Measurements from ENCODE around the gene FNDC5.

The FNDC5 gene

DNA sequence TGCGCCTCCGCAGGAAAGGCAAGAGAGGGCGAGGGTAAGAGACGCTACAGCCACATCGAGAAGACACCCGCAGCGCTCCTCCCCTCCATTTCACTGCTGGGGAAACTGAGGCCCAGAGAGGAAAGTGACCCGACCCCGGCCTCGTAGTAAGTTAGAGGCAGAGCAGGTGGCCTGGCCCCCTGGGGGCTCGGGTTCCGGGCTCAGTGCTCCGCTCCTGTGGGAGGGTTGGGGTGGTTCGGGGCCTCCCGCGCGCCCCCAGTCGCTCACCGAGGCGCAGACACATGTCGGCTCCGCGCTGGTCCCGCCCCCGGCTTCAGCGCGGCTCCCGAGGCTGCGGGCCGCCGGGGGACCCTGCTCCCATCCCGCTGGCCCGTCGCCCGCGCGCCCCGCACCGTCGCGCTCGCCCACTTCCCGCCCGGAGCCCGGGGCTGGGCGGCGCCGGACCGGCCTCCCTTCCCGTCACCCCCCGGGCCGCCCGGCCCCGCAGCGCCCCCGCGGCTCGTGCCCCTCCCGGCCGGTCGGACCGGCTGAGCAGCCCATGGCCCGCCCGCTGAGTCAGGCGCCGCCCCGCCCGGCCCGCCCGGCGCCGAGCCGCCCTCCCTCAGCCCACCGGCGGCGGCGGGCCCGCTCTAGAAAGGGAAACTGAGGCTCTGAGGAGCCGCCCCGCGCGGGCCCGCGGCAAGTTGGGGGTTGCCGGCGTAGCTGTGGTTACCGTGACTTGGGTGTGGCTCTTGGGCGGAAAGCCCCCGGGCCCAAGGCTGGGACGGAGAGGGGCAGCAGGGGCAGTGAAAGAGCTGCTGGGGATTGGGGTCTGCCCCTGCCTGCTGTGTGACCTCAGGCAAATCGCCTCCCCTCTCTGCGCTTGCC lies 30.5 kb upstream of the FNDC5 start, which contains the start of gene TMEM54:
TSS of gene TMEM54 (minus strand) at position 434 of the 867 bp plus-strand sequence. CDS start at position 283, 151 bp downstream.
- Mint-ChIP-seq H3K27me3 (peaks cover 22% of the 10 kb centered on the region), H3K9me3 (ENCODE audit: low read depth) (no peaks in the 10 kb centered on the region), H3K4me3 (peak within 1 kb of the TSS; percentile 79), H3K4me1 (ENCODE audit: low read depth) (peaks cover 7% of the 10 kb centered on the region), H3K27ac (no peak within 1 kb of the TSS), H3K36me3 (no peaks in the 10 kb centered on the region)

DNA sequence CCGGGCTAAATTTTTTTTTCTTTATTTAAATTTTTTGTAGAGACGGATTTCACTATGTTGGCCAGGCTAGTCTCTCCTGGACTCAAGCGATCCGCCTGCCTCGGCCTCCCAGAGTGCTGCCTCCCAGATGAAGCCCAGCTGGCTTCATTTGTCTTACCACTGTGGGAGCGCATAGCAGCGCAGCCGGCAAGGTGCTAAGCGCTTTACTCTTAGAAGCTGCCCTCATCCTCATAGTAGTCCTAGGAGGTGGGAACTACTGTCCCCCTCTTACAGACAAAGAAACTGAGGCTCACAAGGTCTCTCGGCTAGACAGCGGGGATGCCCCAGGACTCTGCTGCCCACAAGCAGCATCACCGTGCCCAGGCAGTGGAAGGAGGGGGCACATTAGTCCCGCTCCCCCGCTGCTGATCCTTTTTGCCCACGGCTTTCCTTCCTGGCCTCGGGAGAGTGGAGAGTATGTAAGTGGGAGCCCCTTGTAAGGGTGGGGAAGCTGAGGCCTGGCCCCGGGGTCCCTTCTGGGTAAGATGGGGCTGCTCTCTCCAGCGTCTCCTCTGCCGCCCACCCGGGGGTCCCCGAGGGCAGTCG lies 29.8 kb upstream of the FNDC5 start:
- no peaks in the 10 kb centered on the region for H3K9me3 Mint-ChIP-seq (ENCODE audit: low read depth)
- peaks cover 25% of the 10 kb centered on the region for H3K27me3 Mint-ChIP-seq
- no peak overlapping the region for H3K27ac Mint-ChIP-seq

DNA sequence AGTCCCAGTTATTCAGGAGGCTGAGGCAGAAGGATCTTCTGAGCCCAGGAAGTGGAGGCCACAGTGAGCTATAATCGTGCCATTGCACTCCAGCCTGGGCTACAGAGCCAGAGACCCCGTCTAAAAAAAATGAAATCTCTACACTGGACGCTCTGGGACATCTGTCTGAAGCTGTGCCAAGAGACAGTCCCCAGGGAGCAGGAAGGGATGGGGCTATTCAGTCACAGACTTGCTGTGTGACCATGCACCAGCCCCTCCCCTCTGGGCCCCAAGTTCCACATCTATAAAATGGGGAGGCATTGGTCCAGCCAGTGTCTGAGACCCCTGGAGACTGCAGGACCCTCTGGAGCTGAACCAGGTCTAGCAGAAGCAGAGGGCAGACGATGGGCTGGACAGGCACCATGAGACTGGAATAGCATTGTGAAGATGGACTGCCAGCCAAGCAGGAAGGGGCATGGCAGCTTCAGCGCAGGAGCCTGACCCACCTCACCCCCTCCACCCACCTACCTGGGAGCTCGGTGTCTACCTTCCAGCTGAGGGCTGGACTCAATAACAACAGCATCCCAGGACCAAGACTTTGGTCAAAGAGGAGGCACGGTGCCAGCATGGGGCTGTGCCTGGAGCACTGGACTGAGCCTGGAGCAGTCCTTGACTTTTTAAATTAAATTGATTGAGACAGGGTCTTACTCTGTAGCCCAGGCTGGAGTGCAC lies 29.0 kb upstream of the FNDC5 start:
- Mint-ChIP-seq H3K27ac (no peak overlapping the region), H3K36me3 (no peaks in the 10 kb centered on the region), H3K4me1 (ENCODE audit: low read depth) (peaks cover 7% of the 10 kb centered on the region), H3K27me3 (peaks cover 25% of the 10 kb centered on the region), H3K4me3 (peak overlapping the region; percentile 47), H3K9me3 (ENCODE audit: low read depth) (no peaks in the 10 kb centered on the region)

More for the DNA sequence above, 29.8 kb upstream of the FNDC5 start:
- peak overlapping the region; percentile 79 for H3K4me3 Mint-ChIP-seq
- no peaks in the 10 kb centered on the region for H3K36me3 Mint-ChIP-seq
- H3K4me1 Mint-ChIP-seq (ENCODE audit: low read depth): peaks cover 7% of the 10 kb centered on the region

DNA sequence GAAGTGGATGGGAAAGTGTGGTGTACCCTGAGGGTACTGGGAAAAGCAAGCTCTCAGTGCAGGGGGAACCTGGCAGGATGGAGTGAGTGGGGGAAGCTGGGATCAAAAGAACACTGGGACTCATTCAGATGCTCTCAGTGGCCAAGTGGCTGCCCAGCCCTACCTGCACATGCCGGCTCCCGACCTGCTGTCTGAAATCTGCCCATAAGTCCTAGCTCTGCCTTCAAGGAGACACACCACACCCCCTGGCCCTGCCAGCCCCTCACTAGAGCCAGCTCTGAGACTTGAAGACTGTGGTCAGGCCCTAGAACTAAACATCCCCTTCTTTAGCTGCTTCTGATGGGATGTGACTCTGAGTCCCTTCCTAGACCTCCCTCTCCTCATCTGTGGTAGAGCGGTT lies 28.2 kb upstream of the FNDC5 start:
- no peak overlapping the region for H3K4me3 Mint-ChIP-seq
- H3K27ac Mint-ChIP-seq: no peak overlapping the region
- H3K36me3 Mint-ChIP-seq: no peaks in the 10 kb centered on the region
- H3K27me3 Mint-ChIP-seq: peaks cover 25% of the 10 kb centered on the region
- H3K9me3 Mint-ChIP-seq (ENCODE audit: low read depth): no peaks in the 10 kb centered on the region
- H3K4me1 Mint-ChIP-seq (ENCODE audit: low read depth): peaks cover 7% of the 10 kb centered on the region

DNA sequence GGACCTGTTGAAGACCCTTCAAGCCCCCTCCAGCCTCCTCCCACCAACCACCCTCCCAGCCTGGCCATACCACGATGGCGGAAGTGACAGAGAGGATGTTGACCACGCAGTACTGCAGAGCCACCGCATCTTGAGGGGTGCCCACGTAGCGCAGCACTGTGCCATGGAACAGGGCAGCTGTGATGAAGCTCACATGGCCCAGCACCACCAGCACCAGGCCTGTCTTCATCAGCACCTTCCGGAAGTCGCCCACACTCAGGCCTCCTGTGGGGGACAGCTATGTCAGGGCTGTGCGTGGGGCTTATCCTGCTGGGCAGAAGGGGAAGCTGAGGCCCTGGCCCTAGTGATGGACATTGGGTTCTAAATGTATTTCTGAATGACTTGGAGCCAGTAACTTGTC lies 27.3 kb upstream of the FNDC5 start:
- H3K27ac Mint-ChIP-seq: no peak overlapping the region
- H3K4me3 Mint-ChIP-seq: no peak overlapping the region
- H3K9me3 Mint-ChIP-seq (ENCODE audit: low read depth): no peaks in the 10 kb centered on the region
- H3K27me3 Mint-ChIP-seq: peaks cover 25% of the 10 kb centered on the region
- H3K4me1 Mint-ChIP-seq (ENCODE audit: low read depth): peaks cover 7% of the 10 kb centered on the region
- no peaks in the 10 kb centered on the region for H3K36me3 Mint-ChIP-seq

DNA sequence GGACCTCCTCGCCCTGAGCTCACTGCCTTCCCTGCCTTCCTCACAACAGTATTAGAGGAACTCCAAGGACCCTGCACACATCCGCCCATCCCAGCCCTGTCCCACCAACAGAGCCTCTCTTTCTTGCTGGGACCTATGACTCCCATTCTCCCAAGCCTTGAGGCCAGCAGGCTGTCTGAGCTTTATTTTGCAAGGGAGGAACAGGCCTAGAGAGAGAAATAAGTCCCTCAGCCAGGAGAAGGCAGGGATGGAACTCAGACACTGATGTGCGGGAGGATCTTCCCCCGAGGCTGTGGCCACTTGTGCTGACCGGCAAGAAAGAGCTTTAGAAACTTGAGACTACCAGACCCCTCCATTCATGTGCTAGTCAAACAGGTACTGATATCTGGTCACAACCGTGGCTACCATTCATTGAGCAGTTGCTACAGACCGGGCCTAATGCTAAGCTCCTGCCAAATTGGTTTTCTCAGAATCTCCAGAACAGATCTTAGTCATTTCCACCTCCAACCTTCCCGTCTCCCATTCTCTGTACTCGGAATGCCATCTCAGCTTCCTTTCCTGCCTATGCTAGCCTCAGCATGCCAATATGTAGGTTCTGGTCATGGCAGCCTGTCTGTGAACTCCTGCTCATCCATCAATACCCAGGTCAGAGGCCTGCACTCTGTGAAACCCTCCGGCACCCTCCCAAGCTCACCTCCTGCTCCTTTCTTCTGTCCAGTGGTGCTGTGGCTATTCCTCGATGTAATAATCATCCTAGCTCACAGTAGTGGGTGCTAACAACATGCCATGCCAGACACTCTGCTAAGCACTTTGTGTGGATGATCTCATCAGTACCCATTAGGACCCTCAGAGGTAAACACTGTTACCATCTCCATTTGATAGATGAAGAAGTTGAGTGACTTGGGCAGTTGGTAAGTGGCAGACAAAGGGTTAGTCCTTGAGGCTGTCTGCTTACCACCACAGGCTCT lies 26.7 kb upstream of the FNDC5 start:
- no peak overlapping the region for H3K4me3 Mint-ChIP-seq
- peaks cover 25% of the 10 kb centered on the region for H3K27me3 Mint-ChIP-seq
- H3K9me3 Mint-ChIP-seq (ENCODE audit: low read depth): no peaks in the 10 kb centered on the region
- H3K4me1 Mint-ChIP-seq (ENCODE audit: low read depth): peaks cover 11% of the 10 kb centered on the region
- H3K27ac Mint-ChIP-seq: no peak overlapping the region
- H3K36me3 Mint-ChIP-seq: no peaks in the 10 kb centered on the region

DNA sequence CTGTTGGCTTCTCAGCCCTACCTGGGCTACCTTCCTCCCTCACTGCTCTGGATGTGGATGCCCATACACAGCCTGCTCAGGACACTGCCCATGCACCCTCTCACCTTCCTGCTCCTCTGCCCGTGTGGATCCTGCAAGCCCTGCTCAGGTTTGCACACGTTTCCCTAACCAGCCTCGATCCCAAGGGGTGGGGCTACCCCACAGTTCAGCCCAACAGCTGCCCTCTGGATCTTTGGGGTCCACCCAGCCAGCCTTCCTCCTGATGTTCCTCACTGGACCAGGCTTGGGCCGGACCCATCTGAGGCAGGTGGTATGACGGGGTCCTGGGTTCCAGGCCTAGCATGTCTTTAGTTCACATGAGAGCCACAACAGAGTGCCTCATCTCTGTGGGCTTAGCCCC lies 25.7 kb upstream of the FNDC5 start:
- Mint-ChIP-seq H3K27me3 (peaks cover 29% of the 10 kb centered on the region), H3K36me3 (no peaks in the 10 kb centered on the region), H3K4me3 (no peak overlapping the region), H3K9me3 (ENCODE audit: low read depth) (no peaks in the 10 kb centered on the region), H3K27ac (no peak overlapping the region), H3K4me1 (ENCODE audit: low read depth) (peaks cover 11% of the 10 kb centered on the region)

DNA sequence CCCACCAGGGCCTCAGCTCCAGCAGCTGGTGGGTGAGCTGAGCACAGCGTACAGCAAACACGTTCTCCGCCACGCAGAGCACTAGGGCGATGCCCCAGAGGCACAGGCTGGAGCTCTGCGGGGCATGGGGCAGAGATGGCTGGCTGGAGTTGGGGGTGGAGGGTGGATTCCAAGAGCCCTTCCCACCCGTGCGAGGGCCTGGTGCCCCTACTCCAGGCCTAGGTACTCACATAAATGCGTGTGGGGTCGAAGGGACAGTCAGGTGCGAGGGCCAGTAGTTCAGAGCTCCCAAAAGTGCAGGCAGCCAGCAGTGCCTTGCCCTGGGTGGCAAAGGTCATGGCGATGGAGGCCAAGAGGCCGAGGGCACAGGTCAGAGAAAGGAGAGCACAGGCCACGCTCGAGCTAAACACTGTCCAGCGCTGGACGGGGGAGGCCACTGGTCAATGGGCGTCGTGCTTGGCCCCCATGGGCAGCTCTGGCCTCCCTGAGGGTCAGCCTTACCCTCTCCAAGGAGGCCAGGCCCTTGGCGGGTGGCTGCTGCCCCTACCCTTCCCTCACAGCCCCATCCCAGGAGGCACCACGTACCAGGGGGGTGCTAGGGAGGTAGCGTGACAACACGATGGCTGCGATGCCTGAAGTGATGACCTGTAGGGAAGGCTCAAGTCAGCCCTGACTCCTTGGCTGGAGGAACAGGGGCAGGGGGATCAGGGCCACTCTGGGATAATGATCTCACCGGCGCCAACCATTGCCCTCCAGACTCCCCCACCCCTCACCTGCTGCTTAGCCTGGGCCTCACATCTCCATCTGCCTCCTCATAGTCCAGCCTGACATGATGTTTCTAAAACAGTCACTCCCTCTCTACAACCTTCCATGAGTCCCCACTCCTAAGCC lies 24.9 kb upstream of the FNDC5 start:
- Mint-ChIP-seq H3K27me3 (peaks cover 30% of the 10 kb centered on the region), H3K9me3 (ENCODE audit: low read depth) (no peaks in the 10 kb centered on the region), H3K36me3 (no peaks in the 10 kb centered on the region), H3K4me1 (ENCODE audit: low read depth) (peaks cover 11% of the 10 kb centered on the region), H3K4me3 (no peak overlapping the region), H3K27ac (no peak overlapping the region)

DNA sequence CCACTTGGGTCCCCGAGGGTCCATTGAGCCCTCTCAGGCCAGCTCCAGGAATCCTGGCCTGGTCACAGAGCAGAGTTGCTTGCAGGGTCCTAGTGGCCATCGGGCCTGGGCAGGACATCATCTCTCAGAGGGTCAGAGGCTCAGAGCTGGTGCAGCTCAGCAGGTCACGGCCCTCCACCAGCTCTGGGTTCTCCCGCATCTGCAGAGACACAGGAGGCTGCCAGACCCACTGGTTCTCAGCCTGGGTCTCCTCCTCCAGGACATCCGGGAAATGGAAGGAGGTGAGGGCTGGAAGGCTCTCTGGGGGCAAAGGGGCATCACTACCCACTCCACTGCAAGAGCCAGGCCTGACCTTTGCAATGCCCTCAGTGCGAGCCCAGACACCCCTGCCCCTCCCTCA lies 24.0 kb upstream of the FNDC5 start:
- Mint-ChIP-seq H3K4me1 (ENCODE audit: low read depth) (peaks cover 9% of the 10 kb centered on the region), H3K27ac (no peak overlapping the region), H3K9me3 (ENCODE audit: low read depth) (no peaks in the 10 kb centered on the region), H3K4me3 (no peak overlapping the region), H3K27me3 (peaks cover 33% of the 10 kb centered on the region), H3K36me3 (no peaks in the 10 kb centered on the region)

DNA sequence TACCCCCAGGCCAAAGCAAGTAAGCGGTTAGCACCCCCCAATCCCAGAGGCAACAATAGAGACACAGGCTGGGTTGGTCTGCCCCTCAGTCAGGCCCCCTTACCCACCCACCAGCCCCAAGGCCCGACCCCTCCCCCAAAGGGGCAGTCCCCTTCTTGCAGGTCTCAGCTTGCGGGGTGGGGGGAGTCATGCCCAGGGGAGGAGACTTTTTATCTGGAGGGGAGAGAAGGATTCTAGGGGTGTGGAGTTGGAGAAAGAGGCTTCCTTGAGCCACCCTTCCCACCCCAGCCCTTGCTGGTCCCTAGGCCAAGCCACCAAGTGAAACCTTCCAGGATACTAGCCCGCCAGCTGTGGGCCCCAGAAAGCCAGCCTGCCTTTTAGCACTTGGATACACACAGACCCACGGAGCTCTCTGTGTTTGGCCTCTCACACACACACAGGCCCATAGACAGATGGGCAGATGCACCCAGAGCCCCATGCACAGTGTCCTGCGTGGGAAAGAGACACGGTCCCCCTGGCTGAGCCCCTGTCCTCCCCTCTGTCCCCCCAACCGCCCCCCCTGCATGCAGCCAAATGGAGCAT lies 23.4 kb upstream of the FNDC5 start:
- H3K27ac Mint-ChIP-seq: no peak overlapping the region
- no peaks in the 10 kb centered on the region for H3K36me3 Mint-ChIP-seq
- H3K4me3 Mint-ChIP-seq: peak overlapping the region; percentile 72
- no peaks in the 10 kb centered on the region for H3K9me3 Mint-ChIP-seq (ENCODE audit: low read depth)
- peaks cover 36% of the 10 kb centered on the region for H3K27me3 Mint-ChIP-seq
- peaks cover 9% of the 10 kb centered on the region for H3K4me1 Mint-ChIP-seq (ENCODE audit: low read depth)

DNA sequence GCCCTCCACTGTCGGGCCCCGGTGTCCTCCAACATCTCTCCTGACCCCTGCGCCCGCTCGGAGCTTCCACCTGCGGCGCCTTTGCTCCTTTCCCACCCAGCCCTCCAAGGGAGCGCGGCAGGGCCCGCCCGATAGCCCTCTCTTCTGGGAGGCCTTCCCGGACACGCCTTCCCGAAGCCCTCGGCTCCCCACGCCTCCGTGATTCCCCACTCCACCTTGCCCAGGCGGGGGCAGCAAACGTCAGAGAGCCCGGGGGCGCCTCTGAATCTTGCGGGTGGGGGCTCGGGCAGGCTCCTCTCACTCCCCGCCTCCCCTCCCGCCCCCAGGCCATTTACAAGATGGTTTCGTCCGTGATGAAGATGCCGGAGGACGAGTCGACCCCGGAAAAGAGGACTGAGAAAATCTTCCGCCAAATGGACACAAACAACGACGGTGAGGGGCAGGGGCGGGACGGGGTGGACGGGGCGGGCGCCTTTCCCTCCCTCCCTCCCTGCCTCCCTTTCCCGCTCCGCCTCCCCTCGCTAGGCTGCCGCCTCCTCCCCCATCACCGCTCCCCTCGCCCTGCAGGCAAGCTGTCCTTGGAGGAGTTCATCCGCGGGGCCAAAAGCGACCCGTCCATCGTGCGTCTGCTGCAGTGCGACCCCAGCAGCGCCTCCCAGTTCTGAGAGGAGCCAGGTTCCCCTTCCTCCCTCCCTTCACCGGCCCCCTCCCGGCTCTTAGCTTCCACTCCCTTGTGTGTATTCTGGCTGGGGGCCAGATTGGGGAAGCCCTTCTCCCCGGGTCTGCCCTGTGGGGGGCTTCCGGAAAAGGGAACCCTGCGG lies 22.7 kb upstream of the FNDC5 start:
- Mint-ChIP-seq H3K9me3 (ENCODE audit: low read depth) (no peaks in the 10 kb centered on the region), H3K4me1 (ENCODE audit: low read depth) (peaks cover 9% of the 10 kb centered on the region), H3K36me3 (no peaks in the 10 kb centered on the region), H3K4me3 (peak overlapping the region; percentile 72), H3K27ac (no peak overlapping the region), H3K27me3 (peaks cover 35% of the 10 kb centered on the region)

DNA sequence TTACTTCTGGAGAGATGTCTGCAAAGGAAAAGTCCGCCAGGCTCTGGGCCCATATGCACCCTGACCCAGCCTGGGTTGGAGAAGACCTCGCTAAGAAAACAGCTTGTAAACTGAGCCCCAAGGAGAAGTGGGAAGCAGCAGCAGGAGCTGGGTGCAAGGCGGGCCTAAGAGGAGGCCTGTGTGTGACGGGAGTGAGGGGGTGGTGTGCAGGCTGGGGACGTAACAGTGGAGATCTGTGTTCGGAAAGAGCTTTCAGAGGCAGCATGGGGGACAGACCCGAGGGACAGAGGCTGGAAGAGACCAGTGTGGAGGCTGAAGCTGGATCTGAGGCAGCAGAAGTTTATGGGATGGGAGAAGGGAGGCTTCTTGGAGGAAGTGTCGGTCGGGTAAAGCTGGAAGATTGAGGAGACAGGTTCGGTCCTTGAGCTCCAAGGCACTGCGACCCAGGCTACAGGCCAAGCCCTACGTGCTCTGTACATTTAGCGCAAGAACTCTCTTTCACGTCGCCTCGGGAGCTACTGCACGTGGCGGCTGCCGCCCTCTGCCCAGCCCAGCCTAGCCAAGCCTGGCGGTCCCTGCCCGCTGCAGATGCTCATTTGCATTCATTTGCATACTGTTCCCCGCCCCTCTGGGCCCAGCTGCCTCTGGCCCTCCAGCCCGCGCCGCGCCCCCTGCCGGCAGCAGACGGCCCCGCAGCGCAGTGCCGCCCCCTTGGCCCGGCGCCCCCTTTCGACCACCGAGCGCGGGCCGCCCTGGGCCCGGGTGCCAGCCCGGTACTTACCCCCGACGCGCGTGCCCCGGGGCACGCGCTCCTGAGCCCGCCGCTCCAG lies 21.9 kb upstream of the FNDC5 start:
- no peak overlapping the region for H3K27ac Mint-ChIP-seq
- H3K27me3 Mint-ChIP-seq: peaks cover 35% of the 10 kb centered on the region
- peak overlapping the region; percentile 76 for H3K4me3 Mint-ChIP-seq
- H3K4me1 Mint-ChIP-seq (ENCODE audit: low read depth): peaks cover 9% of the 10 kb centered on the region
- H3K36me3 Mint-ChIP-seq: no peaks in the 10 kb centered on the region
- H3K9me3 Mint-ChIP-seq (ENCODE audit: low read depth): no peaks in the 10 kb centered on the region
